Measurements from ENCODE around the gene ZIC2.
"Not testable (repeated sequence)": the region's sequence is repeated elsewhere in the genome, so short reads cannot be mapped to it uniquely, and the experiment has no call there.

ZIC2 gene

GRCh38 chr13:99981735-99982035 lies at the start of gene ZIC2:
Gene ZIC2, plus strand, starts transcription at chr13:99981784. Its CDS starts 281 bp downstream, at chr13:99982065.
- no peak for DNase-seq (ENCODE audit: low read depth in 1 of 2, low spot score in 1 of 2)

- DNase-seq (ENCODE audit: low read depth in 1 of 2, low spot score in 1 of 2) = no peak
Measured at GRCh38 chr13:99932912-99933311, 48.7 kb upstream of the ZIC2 start.

GRCh38 chr13:99935772-99936171 lies 45.8 kb upstream of the ZIC2 start:
- no peak for DNase-seq (ENCODE audit: low read depth in 1 of 2, low spot score in 1 of 2)

- DNase-seq (ENCODE audit: low read depth in 1 of 2, low spot score in 1 of 2) = no peak
Measured at GRCh38 chr13:99938635-99939034, 42.9 kb upstream of the ZIC2 start.

- no peak for DNase-seq (ENCODE audit: low read depth in 1 of 2, low spot score in 1 of 2)
Measured at GRCh38 chr13:99941086-99941485, 40.5 kb upstream of the ZIC2 start.

- no peak for DNase-seq (ENCODE audit: low read depth in 1 of 2, low spot score in 1 of 2)
Measured at GRCh38 chr13:99941911-99942310, 39.7 kb upstream of the ZIC2 start.

GRCh38 chr13:99944102-99944501 lies 37.5 kb upstream of the ZIC2 start:
- no peak for DNase-seq (ENCODE audit: low read depth in 1 of 2, low spot score in 1 of 2)

- DNase-seq (ENCODE audit: low read depth in 1 of 2, low spot score in 1 of 2) = no peak
Measured at GRCh38 chr13:99944606-99945005, 37.0 kb upstream of the ZIC2 start.

- DNase-seq (ENCODE audit: low read depth in 1 of 2, low spot score in 1 of 2) = not testable (repeated sequence)
Measured at GRCh38 chr13:99945515-99945914, 36.1 kb upstream of the ZIC2 start.

- DNase-seq (ENCODE audit: low read depth in 1 of 2, low spot score in 1 of 2) = no peak
Measured at GRCh38 chr13:99947666-99948065, 33.9 kb upstream of the ZIC2 start.

- no peak for DNase-seq (ENCODE audit: low read depth in 1 of 2, low spot score in 1 of 2)
Measured at GRCh38 chr13:99948411-99948810, 33.2 kb upstream of the ZIC2 start.

GRCh38 chr13:99948907-99949678 lies 32.5 kb upstream of the ZIC2 start:
- no peak for DNase-seq (ENCODE audit: low read depth in 1 of 2, low spot score in 1 of 2)

GRCh38 chr13:99949679-99950413 lies 31.7 kb upstream of the ZIC2 start:
- no peak for DNase-seq (ENCODE audit: low read depth in 1 of 2, low spot score in 1 of 2)

GRCh38 chr13:99951666-99952065 lies 29.9 kb upstream of the ZIC2 start:
- not testable (repeated sequence) for DNase-seq (ENCODE audit: low read depth in 1 of 2, low spot score in 1 of 2)

GRCh38 chr13:99953138-99953755 lies 28.3 kb upstream of the ZIC2 start:
- DNase-seq (ENCODE audit: low read depth in 1 of 2, low spot score in 1 of 2) = no peak

- DNase-seq (ENCODE audit: low read depth in 1 of 2, low spot score in 1 of 2) = no peak
Measured at GRCh38 chr13:99955107-99955746, 26.4 kb upstream of the ZIC2 start.

GRCh38 chr13:99955747-99956472 lies 25.7 kb upstream of the ZIC2 start:
- no peak for DNase-seq (ENCODE audit: low read depth in 1 of 2, low spot score in 1 of 2)

GRCh38 chr13:99956473-99957349 lies 24.9 kb upstream of the ZIC2 start:
- no peak for DNase-seq (ENCODE audit: low read depth in 1 of 2, low spot score in 1 of 2)

GRCh38 chr13:99958406-99959126 lies 23.0 kb upstream of the ZIC2 start:
- DNase-seq (ENCODE audit: low read depth in 1 of 2, low spot score in 1 of 2) = no peak

Measured in stimulated activated CD4-positive, alpha-beta T cell treated with anti-CD3 and anti-CD28 coated beads, Interleukin-15, amount 100 ng/mL, for 1 hour (primary cell).